HFFc6 (cell line): Measurements from ENCODE around the gene SLC37A4. TPM values are rescaled to one million over a fixed set of nuclear protein-coding genes. Genes with fewer than 3 reads are reported as not detected.

ENCODE experiments used
- DNase-seq: peaks from one replicate; pipeline ENCODE4 v3.0.0-alpha.2; 2018
- H3K27ac Mint-ChIP-seq: 2 replicates; pipeline ENCODE4 v1.8.0; 2020; ENCODE audit warnings: mild to moderate bottlenecking, mixed read lengths
- H3K27me3 Mint-ChIP-seq: 2 replicates; pipeline ENCODE4 v1.8.0; 2021; ENCODE audit warnings: mild to moderate bottlenecking, moderate library complexity, mixed read lengths; ENCODE audit not compliant: insufficient read depth
- H3K36me3 Mint-ChIP-seq: 2 replicates; pipeline ENCODE4 v1.8.0; 2021; ENCODE audit warnings: low read depth, mixed read lengths
- H3K4me1 Mint-ChIP-seq: 2 replicates; pipeline ENCODE4 v1.8.0; 2020; ENCODE audit warnings: low read depth, mixed read lengths
- H3K4me3 Mint-ChIP-seq: 2 replicates; pipeline ENCODE4 v1.8.0; 2020; ENCODE audit warnings: mild to moderate bottlenecking, moderate library complexity, mixed read lengths
- H3K9me3 Mint-ChIP-seq: 2 replicates; pipeline ENCODE4 v1.8.0; 2020; ENCODE audit warnings: mild to moderate bottlenecking, mixed read lengths
- total RNA-seq, 6 experiments: library from RNA; stranded (reverse); fragmentation: NEBNext Ultra II Directional; extraction: Animal tissue kit (Norgen Biotek cat#: 25700); gene quantifications; 2 replicates in 1 of 6; 3 replicates in 5 of 6; pipeline ENCODE4 v1.2.3, GENCODE V29; 2021
- TF ChIP-seq, protein P1 (sequence below): fragments of 200-600 bp; sonication (generic); IDR thresholded peaks from 2 replicates; pipeline ENCODE4 v1.5.0; 2021; ENCODE audit warnings: antibody characterized with exemption, mild to moderate bottlenecking

Gene SLC37A4
- total RNA-seq, 6 experiments from 2014 or later, result 7.1 to 12.0 (median 10.3) TPM

DNA sequence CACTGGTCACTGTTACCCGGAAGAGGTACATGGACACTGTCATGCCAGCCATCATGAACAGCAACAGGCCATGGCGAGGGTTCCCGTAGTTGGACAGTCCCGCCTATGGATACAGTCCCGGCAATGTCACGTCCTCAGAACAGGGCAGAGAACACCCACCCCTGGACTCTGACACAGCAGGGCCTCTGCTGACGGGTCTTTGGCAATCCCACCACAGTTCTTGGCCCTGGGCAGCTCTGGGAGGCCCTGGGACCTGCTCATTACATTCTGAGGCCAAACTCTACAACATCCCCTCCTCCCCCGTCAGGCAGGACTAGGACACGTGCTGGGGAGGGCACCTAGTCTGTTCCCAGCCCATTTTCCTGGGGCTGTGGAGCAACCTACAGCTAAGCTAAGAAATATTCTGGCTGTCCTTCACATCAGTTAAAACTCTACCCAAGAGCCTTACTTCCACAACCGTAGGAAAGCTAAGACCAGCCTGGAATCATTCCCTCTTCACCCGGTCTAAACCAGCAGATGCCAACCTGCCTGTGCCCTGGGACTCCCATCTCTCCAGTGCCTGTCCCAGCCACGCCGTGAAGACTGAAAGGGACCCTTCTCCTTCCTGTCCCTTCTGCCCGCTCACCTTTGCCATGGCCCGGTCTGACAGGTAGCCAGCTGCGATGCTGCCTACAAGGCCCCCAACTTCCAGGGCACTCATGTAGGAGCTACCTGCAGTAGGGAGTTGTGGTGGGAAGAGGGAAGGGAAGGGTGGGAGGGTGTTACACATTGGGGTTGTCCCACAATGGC lies 4.5 kb downstream of the SLC37A4 start:
- Mint-ChIP-seq H3K27me3 (peaks cover 4% of the 10 kb centered on the region; the same call in 1 of the 2 replicates), H3K9me3 (no peaks in the 10 kb centered on the region), H3K27ac (no peak overlapping the region), H3K4me3 (no peak overlapping the region), H3K4me1 (peaks cover 31% of the 10 kb centered on the region), H3K36me3 (peaks cover 22% of the 10 kb centered on the region)
- DNase-seq, result no peak
- TF ChIP-seq, protein P1, sequence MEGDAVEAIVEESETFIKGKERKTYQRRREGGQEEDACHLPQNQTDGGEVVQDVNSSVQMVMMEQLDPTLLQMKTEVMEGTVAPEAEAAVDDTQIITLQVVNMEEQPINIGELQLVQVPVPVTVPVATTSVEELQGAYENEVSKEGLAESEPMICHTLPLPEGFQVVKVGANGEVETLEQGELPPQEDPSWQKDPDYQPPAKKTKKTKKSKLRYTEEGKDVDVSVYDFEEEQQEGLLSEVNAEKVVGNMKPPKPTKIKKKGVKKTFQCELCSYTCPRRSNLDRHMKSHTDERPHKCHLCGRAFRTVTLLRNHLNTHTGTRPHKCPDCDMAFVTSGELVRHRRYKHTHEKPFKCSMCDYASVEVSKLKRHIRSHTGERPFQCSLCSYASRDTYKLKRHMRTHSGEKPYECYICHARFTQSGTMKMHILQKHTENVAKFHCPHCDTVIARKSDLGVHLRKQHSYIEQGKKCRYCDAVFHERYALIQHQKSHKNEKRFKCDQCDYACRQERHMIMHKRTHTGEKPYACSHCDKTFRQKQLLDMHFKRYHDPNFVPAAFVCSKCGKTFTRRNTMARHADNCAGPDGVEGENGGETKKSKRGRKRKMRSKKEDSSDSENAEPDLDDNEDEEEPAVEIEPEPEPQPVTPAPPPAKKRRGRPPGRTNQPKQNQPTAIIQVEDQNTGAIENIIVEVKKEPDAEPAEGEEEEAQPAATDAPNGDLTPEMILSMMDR, result no peak

DNA sequence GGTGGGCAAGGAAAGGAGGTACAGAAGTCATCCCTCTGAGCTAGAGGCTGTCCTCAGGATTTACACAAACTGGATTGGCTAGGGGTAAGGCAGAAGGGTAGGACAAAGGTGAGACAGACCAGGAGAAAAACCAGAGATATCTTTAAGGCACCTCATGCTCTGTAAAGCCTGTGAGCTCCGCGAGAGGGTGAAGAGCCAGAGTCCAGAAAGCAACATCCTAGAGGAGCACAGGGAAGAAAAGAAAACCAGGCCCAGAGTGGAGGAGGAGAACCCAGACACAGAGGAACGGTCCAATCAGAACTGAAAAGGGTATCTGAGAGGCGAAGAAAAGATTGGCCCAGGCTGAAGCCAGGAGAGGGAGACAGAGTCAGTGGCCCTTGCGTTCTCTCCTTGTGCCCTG lies 5.1 kb downstream of the SLC37A4 start:
- TF ChIP-seq, protein P1, result no peak
- DNase-seq, result no peak
- Mint-ChIP-seq H3K4me3 (no peak overlapping the region), H3K36me3 (peaks cover 22% of the 10 kb centered on the region), H3K27ac (no peak overlapping the region), H3K27me3 (peaks cover 4% of the 10 kb centered on the region; the same call in 1 of the 2 replicates), H3K4me1 (peaks cover 32% of the 10 kb centered on the region), H3K9me3 (no peaks in the 10 kb centered on the region)

DNA sequence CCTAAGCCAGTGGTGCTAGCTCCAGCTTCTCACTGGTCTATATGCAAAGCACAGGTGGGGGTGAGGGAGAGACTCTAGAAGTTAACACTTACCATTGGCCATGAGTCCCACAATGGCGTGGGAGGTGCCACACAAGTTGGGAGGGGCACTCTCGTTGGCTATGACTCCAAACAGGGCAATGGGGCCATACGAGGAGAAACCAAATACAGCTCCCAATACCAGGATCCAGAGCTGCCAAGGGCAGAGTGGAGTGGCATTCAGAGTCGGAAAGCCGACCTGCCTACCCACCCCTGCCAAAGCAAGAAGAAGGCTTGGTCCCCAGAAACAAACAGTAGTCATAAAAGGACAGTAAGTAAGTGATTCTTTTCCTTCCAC lies 5.6 kb downstream of the SLC37A4 start:
- H3K27me3 Mint-ChIP-seq, result peaks cover 4% of the 10 kb centered on the region; the same call in 1 of the 2 replicates
- no peak overlapping the region for H3K27ac Mint-ChIP-seq
- TF ChIP-seq, protein P1, result no peak

DNA sequence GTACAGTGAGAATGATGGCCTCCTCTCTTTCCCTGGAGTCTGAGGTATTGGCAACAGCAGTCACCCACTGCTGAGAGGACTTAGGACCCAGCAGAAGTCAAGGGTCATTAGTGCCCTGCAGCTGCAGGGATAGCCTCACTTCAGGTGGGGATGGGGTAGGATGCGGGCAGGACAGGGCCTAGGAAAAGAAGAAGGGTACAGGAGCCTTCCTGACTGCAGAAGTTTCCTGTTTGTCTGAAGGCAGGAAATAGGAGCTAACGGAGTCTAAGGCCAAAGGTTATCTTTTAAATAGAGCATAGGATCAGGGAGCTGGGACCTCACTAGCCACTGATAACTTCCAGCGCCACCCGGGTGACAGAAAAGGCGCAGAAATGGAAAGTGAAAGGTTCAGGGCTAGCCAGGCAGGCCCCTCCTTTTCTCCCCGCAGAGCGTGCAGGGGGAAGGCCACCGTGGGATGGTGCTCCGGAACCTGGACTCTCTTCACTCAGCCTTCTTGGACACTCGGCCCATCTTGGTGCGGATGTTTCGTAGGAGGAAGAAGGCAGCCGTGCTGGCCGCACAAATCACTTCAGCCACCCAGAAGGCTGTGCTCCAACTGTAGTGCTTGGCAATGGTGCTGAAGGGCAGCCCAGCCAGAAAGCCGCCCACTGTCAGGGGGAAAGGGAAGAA lies 6.1 kb downstream of the SLC37A4 start:
- Mint-ChIP-seq H3K27me3 (peaks cover 4% of the 10 kb centered on the region; the same call in 1 of the 2 replicates), H3K4me3 (no peak overlapping the region), H3K36me3 (peaks cover 31% of the 10 kb centered on the region), H3K27ac (peak overlapping the region; percentile 31; the same call in 1 of the 2 replicates), H3K4me1 (peaks cover 37% of the 10 kb centered on the region), H3K9me3 (no peaks in the 10 kb centered on the region)
- DNase-seq, result no peak
- TF ChIP-seq, protein P1, result no peak

More for the DNA sequence above, 5.6 kb downstream of the SLC37A4 start:
- H3K4me1 Mint-ChIP-seq, result peaks cover 36% of the 10 kb centered on the region
- no peaks in the 10 kb centered on the region for H3K9me3 Mint-ChIP-seq
- H3K36me3 Mint-ChIP-seq, result peaks cover 26% of the 10 kb centered on the region
- no peak overlapping the region for H3K4me3 Mint-ChIP-seq
- no peak for DNase-seq

DNA sequence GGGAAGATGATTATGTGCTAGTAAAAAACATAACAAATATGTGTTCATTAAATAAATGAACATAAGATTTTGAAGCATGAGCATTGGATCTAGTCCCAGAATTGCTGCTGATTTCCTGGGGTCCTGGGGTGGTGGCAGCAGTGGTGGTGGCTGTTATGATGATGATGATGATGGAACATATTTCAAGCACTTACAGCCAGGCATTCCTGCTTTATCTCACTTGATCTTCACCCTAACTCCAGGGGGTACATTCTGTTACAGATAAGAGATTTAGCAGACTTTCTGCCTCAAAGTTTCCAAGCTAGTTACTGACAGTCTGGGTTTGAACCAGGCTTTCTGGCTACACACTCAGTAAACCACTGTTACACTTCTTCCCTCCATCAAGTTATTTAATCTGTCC lies 6.9 kb downstream of the SLC37A4 start:
- Mint-ChIP-seq H3K4me3 (no peak overlapping the region), H3K4me1 (peaks cover 32% of the 10 kb centered on the region), H3K9me3 (no peaks in the 10 kb centered on the region), H3K36me3 (peaks cover 31% of the 10 kb centered on the region), H3K27me3 (peaks cover 4% of the 10 kb centered on the region; the same call in 1 of the 2 replicates), H3K27ac (peak overlapping the region; percentile 27)
- TF ChIP-seq, protein P1, result no peak
- DNase-seq, result no peak
